ENCODE results near the gene SLC9A2. TPM values are rescaled to one million over a fixed set of nuclear protein-coding genes. Genes with fewer than 3 reads are reported as not detected.
A peak's percentile ranks its signal among the peaks of the same experiment; 100 is the strongest.

SLC9A2 gene
- total RNA-seq, 6 donors from 2014 or later: 0.30 to 1.1 (median 0.38) TPM; not detected in 2

GRCh38 chr2:102724553-102724952, 105.2 kb downstream of the SLC9A2 start:
- H3K4me1 ChIP-seq: peaks cover 0 to 8% (median 2%) of the 10 kb centered on the region in 4 donors

GRCh38 chr2:102726128-102727087, 107.1 kb downstream of the SLC9A2 start:
- Histone ChIP-seq H3K9me3 (no peaks in the 10 kb centered on the region), H3K27ac (peak overlapping the region in 2 of 4 donors; percentile 28 to 69), H3K4me1 (peaks cover 0 to 8% (median 2%) of the 10 kb centered on the region in 4 donors), H3K27me3 (no peaks in the 10 kb centered on the region), H3K36me3 (peaks cover 3 to 56% (median 25%) of the 10 kb centered on the region in 4 donors), H3K4me3 (no peak overlapping the region)
- ATAC-seq (ENCODE audit: low FRiP score in 2 of 2): peak in 1 of 2 donors; percentile 53
- TF ChIP-seq EP300 (IDR thresholded peaks at IDR 0.05) (no peak), POLR2AphosphoS5 (IDR thresholded peaks at IDR 0.05) (no peak), POLR2A (IDR thresholded peaks at IDR 0.05) (no peak), CTCF (IDR thresholded peaks at IDR 0.05) (no peak)
- WGBS, 2 donors: 57 to 63% methylated on average over 15 of the region's 15 CpGs
- peak in 1 of 2 donors; percentile 50 for DNase-seq

More at GRCh38 chr2:102724553-102724952, 105.2 kb downstream of the SLC9A2 start:
- WGBS, 2 donors: 91 to 94% methylated on average over 10 of the region's 10 CpGs
- Histone ChIP-seq H3K27me3 (no peaks in the 10 kb centered on the region), H3K36me3 (peaks cover 9 to 58% (median 30%) of the 10 kb centered on the region in 4 donors), H3K4me3 (no peak overlapping the region), H3K9me3 (no peaks in the 10 kb centered on the region), H3K27ac (no peak overlapping the region)
- TF ChIP-seq CTCF (IDR thresholded peaks at IDR 0.05) (no peak), POLR2A (IDR thresholded peaks at IDR 0.05) (no peak), POLR2AphosphoS5 (IDR thresholded peaks at IDR 0.05) (no peak), EP300 (IDR thresholded peaks at IDR 0.05) (no peak)
- ATAC-seq (ENCODE audit: low FRiP score in 2 of 2) (no peak), DNase-seq (no peak)

GRCh38 chr2:102735416-102736109, 116.2 kb downstream of the SLC9A2 start:
- TF ChIP-seq POLR2A (IDR thresholded peaks at IDR 0.05) (no peak), EP300 (IDR thresholded peaks at IDR 0.05) (no peak)

GRCh38 chr2:102736110-102736409, 116.7 kb downstream of the SLC9A2 start:
- DNase-seq: peak in 1 of 2 donors; percentile 40
- ATAC-seq (ENCODE audit: low FRiP score in 2 of 2): peak; percentile 58 to 74
- TF ChIP-seq POLR2A (IDR thresholded peaks at IDR 0.05) (no peak), CTCF (IDR thresholded peaks at IDR 0.05) (no peak), EP300 (IDR thresholded peaks at IDR 0.05) (no peak), POLR2AphosphoS5 (IDR thresholded peaks at IDR 0.05) (no peak)
- WGBS, 2 donors: 18 to 31% methylated on average over 6 of the region's 6 CpGs
- Histone ChIP-seq H3K9me3 (no peaks in the 10 kb centered on the region), H3K27ac (peak overlapping the region; percentile 35 to 95 (median 85)), H3K4me3 (peak overlapping the region; percentile 60 to 91 (median 76)), H3K27me3 (no peaks in the 10 kb centered on the region), H3K4me1 (peaks cover 6 to 26% (median 17%) of the 10 kb centered on the region in 4 donors), H3K36me3 (peaks cover 0 to 12% (median 5%) of the 10 kb centered on the region in 4 donors)

More at GRCh38 chr2:102735416-102736109, 116.2 kb downstream of the SLC9A2 start:
- Histone ChIP-seq H3K36me3 (peaks cover 0 to 17% (median 5%) of the 10 kb centered on the region in 4 donors), H3K27ac (peak overlapping the region in 2 of 4 donors; percentile 86 to 95), H3K4me1 (peaks cover 6 to 26% (median 17%) of the 10 kb centered on the region in 4 donors), H3K9me3 (no peaks in the 10 kb centered on the region), H3K4me3 (peak overlapping the region; percentile 60 to 91 (median 76)), H3K27me3 (no peaks in the 10 kb centered on the region)
- DNase-seq: peak; percentile 40 to 51
- ATAC-seq (ENCODE audit: low FRiP score in 2 of 2): peak in 1 of 2 donors; percentile 31
- 48 to 74% methylated on average over 12 to 15 of the region's 15 CpGs for WGBS, 2 donors

Data from upper lobe of left lung (tissue), 6 donors.